ENCODE measurements around the gene DYRK1B.
"Not testable (repeated sequence)": the region's sequence is repeated elsewhere in the genome, so short reads cannot be mapped to it uniquely, and the experiment has no call there.

The DYRK1B gene

GRCh38 chr19:39810424-39810823 lies 23.5 kb downstream of the DYRK1B start:
- no peak for DNase-seq (ENCODE audit: low read depth in 3 of 3)

GRCh38 chr19:39809368-39809767 lies 24.6 kb downstream of the DYRK1B start:
- DNase-seq (ENCODE audit: low read depth in 3 of 3): no peak

DNA sequence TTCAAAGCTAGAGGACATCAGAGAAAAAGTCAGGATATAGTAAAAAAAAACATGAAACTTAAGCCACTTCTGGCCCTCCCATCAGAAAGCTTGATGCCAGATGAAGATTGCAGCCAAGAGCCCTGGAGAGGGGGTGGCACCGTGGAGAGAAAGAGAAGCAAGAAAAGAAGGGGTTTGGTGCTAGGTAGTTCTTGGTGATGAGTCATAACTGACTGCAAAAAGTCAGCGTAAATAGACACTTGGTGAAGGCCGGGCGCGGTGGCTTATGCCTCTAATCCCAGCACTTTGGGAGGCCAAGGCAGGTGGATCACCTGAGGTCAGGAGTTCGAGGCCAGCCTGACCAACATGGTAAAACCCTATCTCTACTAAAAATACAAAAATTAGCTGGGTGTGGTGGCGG lies 25.3 kb downstream of the DYRK1B start:
- not testable (repeated sequence) for DNase-seq (ENCODE audit: low read depth in 3 of 3)

DNA sequence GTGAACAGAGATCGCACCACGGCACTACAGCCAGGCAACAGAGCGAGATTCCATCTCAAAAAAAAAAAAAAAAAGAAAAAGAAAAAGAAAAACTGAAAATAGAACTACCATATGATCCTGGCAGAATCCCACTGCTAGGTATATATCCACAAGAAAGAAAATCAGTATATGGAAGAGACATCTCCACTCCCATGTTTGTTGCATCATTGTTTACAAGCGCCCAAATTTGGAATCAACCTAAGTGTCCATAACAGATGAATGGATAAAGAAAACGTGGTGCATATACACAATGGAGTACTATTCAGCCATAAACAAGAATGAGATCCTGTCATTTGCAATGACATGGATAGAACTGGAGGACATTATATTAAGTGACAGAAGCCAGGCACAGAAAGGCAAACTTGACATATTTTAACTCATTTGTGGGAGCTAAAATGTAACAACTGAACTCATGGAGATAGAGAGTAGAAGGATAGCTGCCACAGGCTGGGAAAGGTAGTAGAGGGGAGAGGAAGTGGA lies 26.1 kb downstream of the DYRK1B start:
- no peak for DNase-seq (ENCODE audit: low read depth in 3 of 3)

DNA sequence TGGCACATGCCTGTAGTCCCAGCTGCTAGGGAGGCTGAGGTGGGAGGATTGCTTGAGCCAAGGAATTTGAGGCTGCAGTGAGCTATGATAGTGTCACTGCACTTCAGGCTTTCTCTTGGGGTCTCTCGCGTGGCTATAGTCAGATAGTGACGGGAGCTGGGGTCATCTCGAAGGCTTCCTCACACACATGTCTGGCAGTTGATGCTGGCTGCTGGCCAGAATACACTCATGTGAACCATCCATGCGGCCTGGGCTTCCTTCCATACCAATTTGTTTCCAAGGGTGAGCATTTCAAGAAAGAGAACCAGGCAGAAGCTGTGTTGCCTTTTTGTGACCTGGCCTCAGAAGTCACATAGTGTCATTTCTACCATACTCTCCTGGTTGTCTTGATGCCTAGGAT lies 28.9 kb downstream of the DYRK1B start:
- no peak for DNase-seq (ENCODE audit: low read depth in 3 of 3)

DNA sequence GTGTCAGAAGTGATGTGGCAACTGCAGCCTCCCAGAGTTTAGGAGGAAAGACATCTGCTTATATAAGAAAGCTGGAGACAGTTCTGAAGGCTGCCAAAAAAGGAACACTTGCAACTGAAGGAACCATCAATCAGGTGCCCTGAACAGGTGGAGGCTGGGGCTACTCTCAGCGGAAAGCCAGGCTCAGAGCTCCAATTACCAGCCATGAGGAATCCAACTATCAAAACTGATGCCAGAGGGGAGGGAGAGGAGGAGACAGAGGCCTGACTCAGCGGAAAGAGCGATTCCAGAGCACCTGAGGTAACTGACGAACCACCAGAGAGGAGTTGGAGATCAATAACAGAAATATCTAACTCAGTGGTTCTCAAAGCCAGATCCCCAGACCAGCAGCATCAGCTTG lies 31.0 kb downstream of the DYRK1B start:
- DNase-seq (ENCODE audit: low read depth in 3 of 3): no peak

GRCh38 chr19:39797083-39797482 lies 36.9 kb downstream of the DYRK1B start:
- no peak for DNase-seq (ENCODE audit: low read depth in 3 of 3)

DNA sequence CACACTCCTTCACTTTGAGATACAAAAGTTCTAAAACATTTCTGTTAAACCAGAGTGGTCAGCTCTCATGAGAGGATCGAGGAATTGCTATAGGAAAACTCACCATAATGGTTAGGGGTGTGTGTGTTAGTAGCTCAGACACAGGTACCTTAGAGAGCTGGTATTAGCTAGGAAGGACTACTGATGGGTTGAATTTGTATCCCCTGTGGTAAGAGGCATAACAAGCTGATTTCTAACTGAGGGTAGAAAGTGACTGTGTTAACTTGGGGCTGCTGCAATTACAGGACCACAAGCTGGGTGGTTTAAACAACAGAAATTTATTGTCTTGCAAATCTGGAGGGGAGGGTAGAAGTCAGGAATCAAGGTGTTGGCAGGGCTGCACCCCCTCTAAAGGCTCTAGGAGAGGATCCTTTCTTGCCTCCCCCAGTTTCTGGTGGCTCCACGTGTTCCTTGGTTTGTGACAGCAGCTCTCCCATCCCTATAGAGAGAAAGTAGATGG lies 37.9 kb downstream of the DYRK1B start:
- no peak for DNase-seq (ENCODE audit: low read depth in 3 of 3)

DNA sequence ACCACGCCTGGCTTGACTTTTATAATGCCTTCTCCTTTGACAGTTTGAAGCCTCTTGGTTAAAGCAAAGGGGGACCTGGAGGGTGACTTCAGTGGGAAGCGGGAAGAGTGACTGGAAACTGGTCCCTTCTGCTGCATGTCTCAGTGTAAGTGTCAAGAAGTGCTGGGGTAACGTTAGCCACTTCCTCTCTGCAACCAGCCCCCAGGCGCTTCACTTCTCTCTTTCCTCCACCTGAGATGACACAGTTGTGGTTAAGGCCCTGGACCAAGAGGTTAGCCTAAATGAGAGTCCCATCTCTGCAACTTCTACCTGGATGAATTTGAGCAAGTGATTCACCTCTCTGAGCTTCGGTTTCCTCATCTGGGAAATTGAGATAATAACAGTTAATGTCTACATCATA lies 39.0 kb downstream of the DYRK1B start:
- no peak for DNase-seq (ENCODE audit: low read depth in 3 of 3)

GRCh38 chr19:39792999-39793546 lies 40.9 kb downstream of the DYRK1B start:
- DNase-seq (ENCODE audit: low read depth in 3 of 3): peak; percentile 39 to 66 (median 54)

- DNase-seq (ENCODE audit: low read depth in 3 of 3): no peak
Observed at GRCh38 chr19:39788244-39788643, 45.7 kb downstream of the DYRK1B start.

DNA sequence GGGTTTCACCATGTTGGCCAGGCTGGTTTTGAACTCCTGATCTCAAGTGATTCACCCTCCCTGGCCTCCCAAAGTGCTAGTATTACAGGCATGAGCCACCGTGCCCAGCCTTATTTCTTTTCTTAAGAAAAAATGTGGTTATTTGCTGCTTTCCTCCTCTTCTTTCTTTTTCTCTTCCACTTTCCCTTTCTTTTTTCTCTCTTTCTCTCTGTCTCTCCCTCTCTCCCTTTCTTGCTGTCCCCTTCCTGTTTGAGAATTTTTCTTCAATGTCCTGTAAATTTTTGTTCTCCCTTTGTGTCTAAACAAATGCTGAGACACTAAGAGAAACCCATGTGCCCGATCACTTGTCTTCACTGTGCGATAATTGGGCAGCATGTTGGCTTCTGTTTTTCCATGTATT lies 53.1 kb downstream of the DYRK1B start:
- DNase-seq (ENCODE audit: low read depth in 3 of 3): no peak

DNA sequence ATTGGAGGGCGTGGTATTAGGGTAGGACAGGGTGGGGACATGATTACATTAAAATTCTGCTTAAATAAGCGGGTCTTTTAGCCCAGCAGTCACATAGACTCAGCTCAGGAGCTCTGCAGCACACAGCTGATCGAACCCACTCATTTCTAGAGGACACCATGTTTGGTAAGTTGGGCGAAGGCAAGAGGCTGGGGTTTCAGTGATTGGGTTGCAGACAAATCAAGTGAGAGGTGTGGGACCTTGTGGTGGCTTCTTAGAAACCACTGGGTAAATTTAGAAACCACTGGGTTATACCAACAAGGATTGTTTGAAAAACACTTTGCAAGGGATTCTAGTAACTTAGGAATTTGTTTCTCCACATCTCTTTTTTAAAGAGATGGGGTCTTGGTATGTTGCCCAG lies 55.2 kb downstream of the DYRK1B start, which contains the start of gene LEUTX:
Gene LEUTX (plus strand): TSS at position 92 of the 400 bp plus-strand sequence. CDS start 67 bp downstream, at position 159.
- no peak for DNase-seq (ENCODE audit: low read depth in 3 of 3)

Data from stimulated activated CD4-positive, alpha-beta T cell treated with anti-CD3 and anti-CD28 coated beads, TNF-alpha, amount 100 ng/mL, for 48 hours (primary cell).